ENCODE measurements around the gene BTG2. TPM values are rescaled to one million over a fixed set of nuclear protein-coding genes. Genes with fewer than 3 reads are reported as not detected.

Gene BTG2
- total RNA-seq, 1 experiment from 2014 or later, result 2.7 TPM

- no TSS peak for BruUV-seq (replicated peaks)
- Mint-ChIP-seq H3K36me3 (ENCODE audit: insufficient read depth, unreplicated experiment) (peaks cover 18% of the 10 kb centered on the region), H3K27me3 (ENCODE audit: unreplicated experiment) (peaks cover 62% of the 10 kb centered on the region), H3K4me1 (ENCODE audit: low read depth, unreplicated experiment) (peaks cover 31% of the 10 kb centered on the region), H3K9me3 (ENCODE audit: low read depth, unreplicated experiment) (no peaks in the 10 kb centered on the region), H3K4me3 (ENCODE audit: low read depth, unreplicated experiment) (peak overlapping the region; percentile 68), H3K27ac (ENCODE audit: unreplicated experiment) (peak overlapping the region; percentile 66)
- TF ChIP-seq CTCF (IDR thresholded peaks at IDR 0.05; ENCODE audit: unreplicated experiment), result no peak
- CTCF ChIA-PET, result interaction anchor here (0.6 to 2.5 kb wide), 7 partner anchors 9 to 37 kb away, joined by 4 to 16 read pairs (median 5); no protein-coding TSS in a partner anchor
- DNase-seq, result no peak
- intact Hi-C loops (cut with micrococcal nuclease; ENCODE audit: unreplicated experiment), result no loop called here
Observed at GRCh38 chr1:203304391-203304918, 864 bp upstream of the BTG2 start.

DNA sequence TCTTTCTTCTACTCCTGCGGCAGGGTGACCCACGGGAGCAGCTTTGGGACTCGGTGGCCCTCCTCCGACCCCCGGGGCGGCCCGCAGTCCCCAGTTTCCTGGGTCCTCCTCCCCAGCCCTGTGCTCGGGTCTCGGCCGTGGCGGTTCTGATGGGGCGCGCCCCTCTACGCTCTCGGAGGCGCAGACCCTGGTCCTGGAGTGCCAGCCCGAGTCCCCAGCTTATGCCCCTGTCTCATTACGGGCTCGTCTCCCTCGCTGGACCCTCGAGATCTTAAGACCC, 430 bp downstream of the BTG2 start:
- CTCF ChIA-PET, result interaction anchor here (1.2 to 2.5 kb wide), 5 partner anchors 10 to 38 kb away, joined by 4 to 16 read pairs (median 6); no protein-coding TSS in a partner anchor
- Mint-ChIP-seq H3K4me1 (ENCODE audit: low read depth, unreplicated experiment) (peaks cover 31% of the 10 kb centered on the region), H3K4me3 (ENCODE audit: low read depth, unreplicated experiment) (peak overlapping the region; percentile 68), H3K27ac (ENCODE audit: unreplicated experiment) (no peak overlapping the region), H3K27me3 (ENCODE audit: unreplicated experiment) (peaks cover 53% of the 10 kb centered on the region), H3K9me3 (ENCODE audit: low read depth, unreplicated experiment) (no peaks in the 10 kb centered on the region), H3K36me3 (ENCODE audit: insufficient read depth, unreplicated experiment) (peaks cover 18% of the 10 kb centered on the region)
- intact Hi-C loops (cut with micrococcal nuclease; ENCODE audit: unreplicated experiment), result no loop called here
- no peak for TF ChIP-seq CTCF (IDR thresholded peaks at IDR 0.05; ENCODE audit: unreplicated experiment)
- DNase-seq, result no peak
- BruUV-seq (replicated peaks), result no TSS peak

DNA sequence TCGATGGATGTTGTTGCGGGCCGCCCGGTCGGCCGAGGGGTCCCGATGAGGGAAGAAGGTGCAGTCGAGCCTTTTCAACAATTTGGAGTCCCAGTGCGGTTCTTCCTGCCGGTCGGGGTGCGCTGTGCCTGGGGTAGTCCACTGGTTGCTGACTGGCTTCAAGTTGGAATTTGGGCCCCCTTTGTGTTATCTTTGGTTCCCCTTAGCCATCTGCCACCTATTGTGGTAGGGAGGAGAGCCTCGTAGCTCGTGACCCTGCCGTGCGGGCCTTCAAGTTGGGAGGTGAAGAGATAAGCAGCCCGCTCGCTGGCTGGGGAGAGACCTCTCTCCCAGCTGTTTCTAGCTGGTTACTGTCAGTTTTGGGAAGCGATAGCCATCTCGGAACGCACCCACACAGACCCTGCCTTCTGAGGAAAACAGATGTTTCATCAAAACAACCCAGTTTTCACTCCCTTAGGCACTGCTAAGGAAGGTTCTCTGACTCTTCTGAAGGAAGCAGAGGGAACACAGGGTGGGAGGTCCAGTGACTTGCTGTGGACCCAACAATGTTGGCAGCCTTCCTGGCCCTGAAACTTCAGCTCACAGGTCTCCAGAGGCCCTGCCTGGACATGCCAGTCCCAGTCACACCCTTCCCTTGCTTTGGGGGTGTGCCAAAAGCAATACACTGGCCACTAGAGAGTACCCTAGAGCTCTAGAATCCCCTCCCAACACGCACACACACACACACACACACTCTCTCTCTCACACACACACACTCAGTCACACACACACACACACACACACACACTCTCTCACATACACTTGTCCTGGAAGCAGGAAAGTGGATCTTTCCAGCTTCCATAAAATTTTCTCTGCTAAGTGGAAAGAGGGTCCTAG, 1.0 kb downstream of the BTG2 start:
- CTCF ChIA-PET, result interaction anchor here (0.5 to 2.5 kb wide), 10 partner anchors 11 to 589 kb away, joined by 3 to 16 read pairs (median 4); no protein-coding TSS in a partner anchor
- Mint-ChIP-seq H3K9me3 (ENCODE audit: low read depth, unreplicated experiment) (no peaks in the 10 kb centered on the region), H3K27ac (ENCODE audit: unreplicated experiment) (peak overlapping the region; percentile 1), H3K27me3 (ENCODE audit: unreplicated experiment) (peaks cover 48% of the 10 kb centered on the region), H3K4me1 (ENCODE audit: low read depth, unreplicated experiment) (peaks cover 31% of the 10 kb centered on the region), H3K4me3 (ENCODE audit: low read depth, unreplicated experiment) (peak overlapping the region; percentile 68), H3K36me3 (ENCODE audit: insufficient read depth, unreplicated experiment) (peaks cover 18% of the 10 kb centered on the region)
- no peak for TF ChIP-seq CTCF (IDR thresholded peaks at IDR 0.05; ENCODE audit: unreplicated experiment)
- peak; percentile 67 for DNase-seq
- BruUV-seq (replicated peaks), result no TSS peak
- intact Hi-C loops (cut with micrococcal nuclease; ENCODE audit: unreplicated experiment), result no loop called here

DNA sequence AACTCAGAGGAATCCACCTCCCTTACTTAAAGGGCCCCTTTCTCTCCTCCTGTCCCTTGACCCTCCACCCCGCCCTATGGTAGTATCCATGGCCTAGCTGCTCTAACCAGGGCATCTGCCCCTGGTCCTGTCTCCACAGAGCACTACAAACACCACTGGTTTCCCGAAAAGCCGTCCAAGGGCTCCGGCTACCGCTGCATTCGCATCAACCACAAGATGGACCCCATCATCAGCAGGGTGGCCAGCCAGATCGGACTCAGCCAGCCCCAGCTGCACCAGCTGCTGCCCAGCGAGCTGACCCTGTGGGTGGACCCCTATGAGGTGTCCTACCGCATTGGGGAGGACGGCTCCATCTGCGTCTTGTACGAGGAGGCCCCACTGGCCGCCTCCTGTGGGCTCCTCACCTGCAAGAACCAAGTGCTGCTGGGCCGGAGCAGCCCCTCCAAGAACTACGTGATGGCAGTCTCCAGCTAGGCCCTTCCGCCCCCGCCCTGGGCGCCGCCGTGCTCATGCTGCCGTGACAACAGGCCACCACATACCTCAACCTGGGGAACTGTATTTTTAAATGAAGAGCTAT, 1.7 kb downstream of the BTG2 start:
- no peak for TF ChIP-seq CTCF (IDR thresholded peaks at IDR 0.05; ENCODE audit: unreplicated experiment)
- H3K4me1 Mint-ChIP-seq (ENCODE audit: low read depth, unreplicated experiment), result peaks cover 31% of the 10 kb centered on the region
- CTCF ChIA-PET, result interaction anchor here (0.8 to 2.5 kb wide), 7 partner anchors 12 to 40 kb away, joined by 3 to 16 read pairs (median 4); no protein-coding TSS in a partner anchor
- peaks cover 18% of the 10 kb centered on the region for H3K36me3 Mint-ChIP-seq (ENCODE audit: insufficient read depth, unreplicated experiment)
- intact Hi-C loops (cut with micrococcal nuclease; ENCODE audit: unreplicated experiment), result no loop called here
- no peak for DNase-seq
- H3K9me3 Mint-ChIP-seq (ENCODE audit: low read depth, unreplicated experiment), result no peaks in the 10 kb centered on the region
- H3K27ac Mint-ChIP-seq (ENCODE audit: unreplicated experiment), result peak overlapping the region; percentile 1
- no TSS peak for BruUV-seq (replicated peaks)
- H3K27me3 Mint-ChIP-seq (ENCODE audit: unreplicated experiment), result peaks cover 48% of the 10 kb centered on the region
- H3K4me3 Mint-ChIP-seq (ENCODE audit: low read depth, unreplicated experiment), result peak overlapping the region; percentile 68

All from Calu3 (cell line).